Measurements from ENCODE around the gene FYCO1. TPM values are rescaled to one million over a fixed set of nuclear protein-coding genes. Genes with fewer than 3 reads are reported as not detected.

FYCO1 gene
- polyA plus RNA-seq, 3 donors, result 0.59 to 5.0 (median 1.3) TPM

- no peak overlapping the region for H3K4me2 ChIP-seq (replicated peaks; ENCODE audit: extremely low read depth, low read length, poor library complexity, severe bottlenecking)
- 77% methylated on average over 1 of the region's 6 CpGs for WGBS (ENCODE audit: insufficient coverage)
- no peak overlapping the region for H3K4me3 ChIP-seq (replicated peaks in 1 of 3; ENCODE audit: low read depth in 2 of 3, low read length in 3 of 3)
- Mint-ChIP-seq H3K27ac (peak overlapping the region in 2 of 7 donors; percentile 26 to 78), H3K27me3 (ENCODE audit: low read depth in 3 of 3) (peaks cover 0 to 2% (median 0%) of the 10 kb centered on the region in 3 donors), H3K4me3 (no peak overlapping the region), H3K4me1 (peaks cover 72% of the 10 kb centered on the region), H3K9me3 (no peaks in the 10 kb centered on the region), H3K36me3 (peaks cover 29 to 31% of the 10 kb centered on the region in 2 donors)
- peaks cover 63% of the 10 kb centered on the region for H4K20me1 ChIP-seq (ENCODE audit: insufficient read depth, low read length)
- TF ChIP-seq CTCF (IDR thresholded peaks at IDR 0.05), result no peak
- DNase-seq, result no peak
- H3K4me1 ChIP-seq (ENCODE audit: control insufficient read depth in 1 of 2, insufficient read depth in 2 of 2, low read length in 2 of 2), result peaks cover 49 to 66% of the 10 kb centered on the region in 2 donors
- H3K36me3 ChIP-seq (replicated peaks in 1 of 2; ENCODE audit: control insufficient read depth in 1 of 2, insufficient read depth in 2 of 2, low read length in 2 of 2), result no peaks in the 10 kb centered on the region
- no peaks in the 10 kb centered on the region for H3K27me3 ChIP-seq (ENCODE audit: control insufficient read depth in 2 of 2, insufficient read depth in 2 of 2, low read length in 2 of 2)
- H3K9me3 ChIP-seq (replicated peaks in 1 of 2; ENCODE audit: control insufficient read depth in 1 of 2, insufficient read depth in 1 of 2, low read length in 2 of 2), result no peaks in the 10 kb centered on the region
- peaks cover 74% of the 10 kb centered on the region for H3K79me2 ChIP-seq (ENCODE audit: insufficient read depth, low read length)
- H3K27ac ChIP-seq (ENCODE audit: low read depth in 1 of 2, low read length in 2 of 2), result no peak overlapping the region
- no peak overlapping the region for H3K9ac ChIP-seq (ENCODE audit: insufficient read depth, low read length, poor library complexity, severe bottlenecking)
- intact Hi-C loops (cut with micrococcal nuclease), result no loop called here
- H2AFZ ChIP-seq (ENCODE audit: insufficient read depth, low read depth, low read length, poor library complexity, severe bottlenecking), result no peak overlapping the region
These were observed 4.3 kb downstream of the FYCO1 start for GRCh38 chr3:45991341-45991740.

GRCh38 chr3:45990181-45990580 is 5.4 kb downstream of the FYCO1 start:
- Histone ChIP-seq H3K9ac (ENCODE audit: insufficient read depth, low read length, poor library complexity, severe bottlenecking) (no peak overlapping the region), H3K36me3 (replicated peaks in 1 of 2; ENCODE audit: control insufficient read depth in 1 of 2, insufficient read depth in 2 of 2, low read length in 2 of 2) (peaks cover 0 to 9% of the 10 kb centered on the region in 2 donors), H3K9me3 (replicated peaks in 1 of 2; ENCODE audit: control insufficient read depth in 1 of 2, insufficient read depth in 1 of 2, low read length in 2 of 2) (no peaks in the 10 kb centered on the region), H3K27ac (ENCODE audit: low read depth in 1 of 2, low read length in 2 of 2) (no peak overlapping the region), H3K27me3 (ENCODE audit: control insufficient read depth in 2 of 2, insufficient read depth in 2 of 2, low read length in 2 of 2) (no peaks in the 10 kb centered on the region), H4K20me1 (ENCODE audit: insufficient read depth, low read length) (peaks cover 74% of the 10 kb centered on the region), H3K4me1 (ENCODE audit: control insufficient read depth in 1 of 2, insufficient read depth in 2 of 2, low read length in 2 of 2) (peaks cover 43 to 58% of the 10 kb centered on the region in 2 donors), H3K4me3 (replicated peaks in 1 of 3; ENCODE audit: low read depth in 2 of 3, low read length in 3 of 3) (no peak overlapping the region), H2AFZ (ENCODE audit: insufficient read depth, low read depth, low read length, poor library complexity, severe bottlenecking) (no peak overlapping the region), H3K4me2 (replicated peaks; ENCODE audit: extremely low read depth, low read length, poor library complexity, severe bottlenecking) (no peak overlapping the region), H3K79me2 (ENCODE audit: insufficient read depth, low read length) (peaks cover 76% of the 10 kb centered on the region)
- TF ChIP-seq CTCF (IDR thresholded peaks at IDR 0.05), result no peak
- no peak overlapping the region for H3K4me3 Mint-ChIP-seq
- no CpG with 5 or more reads among the region's 3 CpGs for WGBS (ENCODE audit: insufficient coverage)
- no peaks in the 10 kb centered on the region for H3K9me3 Mint-ChIP-seq
- peak overlapping the region in 1 of 7 donors; percentile 40 for H3K27ac Mint-ChIP-seq
- peaks cover 66% of the 10 kb centered on the region for H3K4me1 Mint-ChIP-seq
- H3K36me3 Mint-ChIP-seq, result peaks cover 38 to 40% of the 10 kb centered on the region in 2 donors
- no peak for DNase-seq
- intact Hi-C loops (cut with micrococcal nuclease), result no loop called here
- peaks cover 0 to 2% (median 0%) of the 10 kb centered on the region in 3 donors for H3K27me3 Mint-ChIP-seq (ENCODE audit: low read depth in 3 of 3)
